Endothelial cell of umbilical vein (primary cell): ENCODE data around the gene DGCR8.

Experiments
- EZH2 ChIP-seq: IDR thresholded peaks from 2 replicates; pipeline ENCODE4 v1.6.1; 2012; ENCODE audit warnings: borderline replicate concordance, low read depth, mild to moderate bottlenecking, moderate library complexity, low read length, inconsistent platforms; ENCODE audit not compliant: severe bottlenecking
- POLR2A ChIP-seq: IDR thresholded peaks from 2 replicates; pipeline ENCODE4 v1.6.1; 2012; ENCODE audit warnings: low read depth, mild to moderate bottlenecking, control low read depth, low read length

GRCh38 chr22:20129747-20130014 lies 49.6 kb downstream of the DGCR8 start:
- TF ChIP-seq EZH2 (no peak), POLR2A (no peak)
